CD4-positive, alpha-beta memory T cell (primary cell): Measurements from ENCODE around the gene EPN1. TPM values are rescaled to one million over a fixed set of nuclear protein-coding genes. Genes with fewer than 3 reads are reported as not detected.

Source experiments
- CTCF ChIA-PET: fragments of 350-600 bp; sonication (Branson Sonifier 250); formaldehyde crosslinking; loops from one replicate; lab custom pipeline; 2021; ENCODE audit warnings: inconsistent platforms; ENCODE audit not compliant: partially characterized antibody; lab: Charles Lee
- POLR2A ChIA-PET: fragments of 350-600 bp; sonication (Branson Sonifier 250); formaldehyde crosslinking; loops from one replicate; lab custom pipeline; 2021; ENCODE audit not compliant: partially characterized antibody; lab: Charles Lee
- DNase-seq, 5 donors: peaks; one replicate each; pipeline versions ENCODE4 v3.0.0 to v3.0.0-alpha.2; 2020 to 2022; ENCODE audit warnings: mixed read lengths in 1 of 5
- H3K27ac ChIP-seq: one replicate; pipeline ENCODE4 v1.7.0; 2013; ENCODE audit warnings: low read depth, low read length
- H3K27me3 ChIP-seq: 2 replicates; pipeline ENCODE4 v1.7.0; 2013; ENCODE audit warnings: mild to moderate bottlenecking, low read length, moderate library complexity; ENCODE audit not compliant: insufficient read depth
- H3K36me3 ChIP-seq: 2 replicates; pipeline ENCODE4 v1.7.0; 2013; ENCODE audit warnings: mild to moderate bottlenecking, low read length, moderate library complexity; ENCODE audit not compliant: insufficient read depth
- H3K4me1 ChIP-seq: 2 replicates; pipeline ENCODE4 v1.7.0; 2013; ENCODE audit warnings: mild to moderate bottlenecking, low read length, moderate library complexity; ENCODE audit not compliant: insufficient read depth
- H3K4me3 ChIP-seq, 2 donors: one replicate each; pipeline ENCODE4 v1.7.0; 2013; ENCODE audit warnings: low read length in 2 of 2, mild to moderate bottlenecking in 1 of 2
- H3K9me3 ChIP-seq, 2 donors: one replicate each; pipeline ENCODE4 v1.7.0; 2013; ENCODE audit warnings: low read length in 2 of 2, control low read depth in 1 of 2; ENCODE audit not compliant: control insufficient read depth in 1 of 2
- H3K27ac Mint-ChIP-seq, 7 donors: one replicate each; pipeline ENCODE4 v1.8.0; 2020 to 2021; ENCODE audit warnings: mixed read lengths in 7 of 7, mild to moderate bottlenecking in 6 of 7, inconsistent platforms in 3 of 7, moderate library complexity in 3 of 7
- H3K27me3 Mint-ChIP-seq, 2 donors: one replicate each; pipeline ENCODE4 v1.8.0; 2020 to 2021; ENCODE audit warnings: mixed read lengths in 2 of 2
- H3K36me3 Mint-ChIP-seq, 2 donors: one replicate each; pipeline ENCODE4 v1.8.0; 2020 to 2021; ENCODE audit warnings: mixed read lengths in 2 of 2, inconsistent platforms in 1 of 2, mild to moderate bottlenecking in 1 of 2
- H3K4me1 Mint-ChIP-seq, 4 donors: one replicate each; pipeline ENCODE4 v1.8.0; 2020 to 2021; ENCODE audit warnings: mixed read lengths in 4 of 4, mild to moderate bottlenecking in 1 of 4
- H3K4me3 Mint-ChIP-seq, 8 donors: one replicate each; pipeline ENCODE4 v1.8.0; 2020 to 2021; ENCODE audit warnings: mixed read lengths in 8 of 8, mild to moderate bottlenecking in 7 of 8, moderate library complexity in 6 of 8, inconsistent platforms in 3 of 8
- H3K9me3 Mint-ChIP-seq, 8 donors: one replicate each; pipeline ENCODE4 v1.8.0; 2020 to 2021; ENCODE audit warnings: mixed read lengths in 8 of 8, mild to moderate bottlenecking in 5 of 8, inconsistent platforms in 3 of 8, moderate library complexity in 1 of 8
- intact Hi-C: fragments of 100-400 bp; cut with micrococcal nuclease; formaldehyde crosslinking; loops from one replicate; pipeline ENCODE4 v1.15.1; 2023
- polyA plus RNA-seq, 2 donors: library from polyadenylated mRNA; unstranded; fragments of 300-500 nt; fragmentation: Illumina TruSeq; gene quantifications; one replicate each; pipeline ENCODE4 v1.2.3, GENCODE V29; 2021
- total RNA-seq, 2 experiments: library from RNA; stranded (reverse); gene quantifications; one replicate each; pipeline ENCODE4 v1.2.3, GENCODE V29; 2021

Gene EPN1
- total and polyA plus RNA-seq, 4 experiments from 2014 or later = 3.9 to 56.9 (median 34.7) TPM

- no peaks in the 10 kb centered on the region for H3K36me3 ChIP-seq
- no peaks in the 10 kb centered on the region for H3K9me3 ChIP-seq
- H3K4me1 Mint-ChIP-seq = peaks cover 50 to 79% (median 61%) of the 10 kb centered on the region in 4 donors
- H3K4me3 ChIP-seq = no peak overlapping the region
- peak overlapping the region; percentile 98 to 100 (median 100) for H3K27ac Mint-ChIP-seq
- peaks cover 14 to 28% of the 10 kb centered on the region in 2 donors for H3K36me3 Mint-ChIP-seq
- H3K4me3 Mint-ChIP-seq = peak overlapping the region; percentile 96 to 100 (median 100)
- peak in 1 of 5 donors; percentile 5 for DNase-seq
- ChIA-PET POLR2A (interaction anchor here (0.7 to 9.9 kb wide), 9 partner anchors 11 to 160 kb away, joined by 3 to 91 read pairs (median 9); partner anchors contain the start of genes CCDC106, FIZ1, U2AF2 and ZNF524), CTCF (interaction anchor here (0.7 to 3.8 kb wide), 7 partner anchors 10 to 169 kb away, joined by 3 to 17 read pairs (median 5); partner anchors contain the start of genes ZNF784 and ZNF865)
- H3K9me3 Mint-ChIP-seq = peaks cover 0 to 4% (median 0%) of the 10 kb centered on the region in 8 donors
- H3K27ac ChIP-seq = peak overlapping the region; percentile 100
- no peaks in the 10 kb centered on the region for H3K27me3 ChIP-seq
- peaks cover 60% of the 10 kb centered on the region for H3K4me1 ChIP-seq
- H3K27me3 Mint-ChIP-seq = no peaks in the 10 kb centered on the region
- intact Hi-C loops = loop anchor here (10.0 kb wide), 1 partner anchor 382 kb away; the partner anchor contains the start of gene PPP6R1
These were observed 38.3 kb upstream of the EPN1 start for GRCh38 chr19:55636723-55637122.

- Mint-ChIP-seq H3K27me3 (no peaks in the 10 kb centered on the region), H3K4me3 (peak overlapping the region in 7 of 8 donors; percentile 52 to 100 (median 72)), H3K9me3 (peaks cover 0 to 4% (median 0%) of the 10 kb centered on the region in 8 donors), H3K36me3 (peaks cover 14 to 28% of the 10 kb centered on the region in 2 donors), H3K4me1 (peaks cover 47 to 76% (median 59%) of the 10 kb centered on the region in 4 donors), H3K27ac (peak overlapping the region in 6 of 7 donors; percentile 11 to 100 (median 68))
- DNase-seq = peak in 1 of 5 donors; percentile 16
- H3K27me3 ChIP-seq = no peaks in the 10 kb centered on the region
- H3K4me1 ChIP-seq = peaks cover 59% of the 10 kb centered on the region
- H3K27ac ChIP-seq = no peak overlapping the region
- no peaks in the 10 kb centered on the region for H3K36me3 ChIP-seq
- POLR2A ChIA-PET = interaction anchor here (0.7 to 9.9 kb wide), 8 partner anchors 10 to 161 kb away, joined by 3 to 91 read pairs (median 9); partner anchors contain the start of genes CCDC106, FIZ1, U2AF2 and ZNF524
- no peaks in the 10 kb centered on the region for H3K9me3 ChIP-seq
- intact Hi-C loops = loop anchor here (10.0 kb wide), 1 partner anchor 383 kb away; the partner anchor contains the start of gene PPP6R1
- CTCF ChIA-PET = interaction anchor here (0.8 to 3.8 kb wide), 9 partner anchors 9 to 170 kb away, joined by 3 to 17 read pairs (median 4); partner anchors contain the start of gene ZNF865
- H3K4me3 ChIP-seq = no peak overlapping the region
These were observed 37.5 kb upstream of the EPN1 start for GRCh38 chr19:55637534-55637933.

- Histone ChIP-seq H3K27ac (no peak overlapping the region), H3K27me3 (no peaks in the 10 kb centered on the region), H3K4me1 (peaks cover 59% of the 10 kb centered on the region), H3K4me3 (no peak overlapping the region), H3K36me3 (no peaks in the 10 kb centered on the region), H3K9me3 (no peaks in the 10 kb centered on the region)
- ChIA-PET POLR2A (interaction anchor here (1.0 to 9.9 kb wide), 5 partner anchors 9 to 39 kb away, joined by 3 to 91 read pairs (median 30); partner anchors contain the start of genes CCDC106, FIZ1, U2AF2 and ZNF524), CTCF (interaction anchor here (0.7 to 3.8 kb wide), 6 partner anchors 12 to 135 kb away, joined by 3 to 17 read pairs (median 3); no protein-coding TSS in a partner anchor)
- Mint-ChIP-seq H3K9me3 (peaks cover 0 to 4% (median 0%) of the 10 kb centered on the region in 8 donors), H3K4me1 (peaks cover 52 to 80% (median 64%) of the 10 kb centered on the region in 4 donors), H3K27me3 (no peaks in the 10 kb centered on the region), H3K27ac (peak overlapping the region; percentile 53 to 95 (median 88)), H3K4me3 (peak overlapping the region in 7 of 8 donors; percentile 40 to 88 (median 64)), H3K36me3 (peaks cover 14 to 32% of the 10 kb centered on the region in 2 donors)
- intact Hi-C loops = loop anchor here (10.0 kb wide), 1 partner anchor 384 kb away; the partner anchor contains the start of gene PPP6R1
- DNase-seq = peak; percentile 51 to 76 (median 54)
These were observed 36.1 kb upstream of the EPN1 start for GRCh38 chr19:55638864-55639359.

DNA sequence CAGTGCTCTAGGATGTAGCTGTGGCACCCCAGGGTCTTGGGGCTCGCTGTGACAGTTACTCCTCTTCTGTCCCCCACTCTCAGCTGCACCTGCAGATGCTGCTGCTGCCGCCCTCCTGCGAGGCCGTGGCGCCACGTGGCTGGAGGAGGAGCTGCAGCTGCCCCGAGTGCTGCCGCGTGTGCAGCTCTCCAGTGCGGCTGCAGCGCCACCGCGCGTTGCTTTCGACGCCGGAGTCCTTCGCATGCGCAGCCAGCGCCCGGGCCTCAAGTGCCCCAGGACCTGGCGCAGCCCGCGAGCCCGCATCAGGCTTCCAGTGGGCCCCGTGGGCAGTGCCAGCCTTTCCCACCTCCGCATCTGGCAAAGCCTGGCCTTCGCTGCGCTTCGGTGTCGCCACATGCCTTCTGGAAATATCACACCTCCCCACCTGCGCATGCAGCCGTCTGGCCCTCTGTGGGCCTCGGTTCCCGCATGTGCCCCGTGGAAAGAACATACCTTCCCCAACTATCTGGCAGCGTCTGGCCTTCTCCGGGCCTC is 34.9 kb upstream of the EPN1 start:
- Histone ChIP-seq H3K27me3 (no peaks in the 10 kb centered on the region), H3K36me3 (peaks cover 3% of the 10 kb centered on the region), H3K4me1 (peaks cover 65% of the 10 kb centered on the region), H3K4me3 (peak overlapping the region in 1 of 2 donors; percentile 83), H3K27ac (peak overlapping the region; percentile 69), H3K9me3 (no peaks in the 10 kb centered on the region)
- peaks cover 10 to 31% of the 10 kb centered on the region in 2 donors for H3K36me3 Mint-ChIP-seq
- peak; percentile 73 to 80 (median 74) for DNase-seq
- peaks cover 0 to 2% (median 0%) of the 10 kb centered on the region in 8 donors for H3K9me3 Mint-ChIP-seq
- H3K27ac Mint-ChIP-seq = peak overlapping the region; percentile 75 to 95 (median 93)
- peak overlapping the region; percentile 68 to 82 (median 77) for H3K4me3 Mint-ChIP-seq
- intact Hi-C loops = loop anchor here (1.0 to 5.0 kb wide), 4 partner anchors 8 to 523 kb away; partner anchors contain the start of genes PPP1R12C, UBE2S and ZNF865
- H3K27me3 Mint-ChIP-seq = no peaks in the 10 kb centered on the region
- ChIA-PET POLR2A (interaction anchor here (0.7 to 9.9 kb wide), 8 partner anchors 9 to 1772 kb away, joined by 3 to 91 read pairs (median 4); partner anchors contain the start of genes FIZ1, ISOC2, MYADM and U2AF2), CTCF (interaction anchor here (0.9 to 3.0 kb wide), 6 partner anchors 9 to 172 kb away, joined by 3 to 12 read pairs (median 4); partner anchors contain the start of gene ZNF865)
- peaks cover 48 to 79% (median 64%) of the 10 kb centered on the region in 4 donors for H3K4me1 Mint-ChIP-seq

DNA sequence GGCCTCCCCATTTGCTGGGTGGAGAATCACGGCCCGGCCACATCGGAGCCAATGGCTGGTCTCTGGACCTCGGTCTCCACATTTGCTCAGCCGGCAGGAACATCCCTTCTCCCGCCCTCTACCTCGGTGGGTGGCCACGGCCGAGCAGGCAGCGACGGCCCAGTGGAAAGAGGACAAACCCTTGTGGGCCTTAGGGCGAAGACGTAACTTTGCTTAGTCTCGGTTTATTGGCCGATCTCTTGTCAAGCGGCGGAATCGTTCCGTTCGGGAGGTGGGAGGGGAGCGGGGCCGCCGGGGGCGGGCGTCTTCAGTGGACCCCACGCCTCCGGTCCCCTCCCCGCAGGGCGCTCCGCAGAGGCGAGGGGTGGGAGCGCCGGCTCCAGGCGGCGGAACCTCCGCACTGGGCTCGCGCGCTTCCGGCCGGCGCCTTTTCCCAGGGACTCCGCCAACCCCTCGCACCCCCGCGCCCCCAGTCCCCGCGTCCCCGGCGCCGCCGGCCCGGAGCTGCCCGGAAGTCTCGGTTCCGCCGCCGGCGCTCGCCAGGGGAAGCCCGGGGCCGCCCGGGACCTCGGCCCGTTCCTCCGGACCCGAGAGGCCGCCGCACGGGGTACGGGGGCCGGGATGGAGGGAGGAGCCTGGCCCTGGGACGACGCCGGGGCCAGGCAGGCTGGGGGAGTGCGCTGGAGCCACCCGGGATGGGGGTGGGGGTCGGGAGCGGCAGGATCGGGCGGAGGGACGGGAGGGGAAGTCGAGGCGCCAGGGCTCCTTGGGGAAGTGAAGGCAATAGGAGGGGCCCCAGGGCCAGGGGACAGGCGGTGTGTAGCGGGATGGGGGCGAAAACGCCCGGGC is 34.2 kb upstream of the EPN1 start, which contains the start of gene ZNF580:
ZNF580 (plus strand) TSS at position 426 of the 849 bp plus-strand sequence. CDS start 1,507 bp downstream, outside the sequence.
- Histone ChIP-seq H3K4me1 (peaks cover 59% of the 10 kb centered on the region), H3K36me3 (peaks cover 7% of the 10 kb centered on the region), H3K27me3 (no peaks in the 10 kb centered on the region), H3K4me3 (peak within 1 kb of the TSS; percentile 78 to 83), H3K9me3 (no peaks in the 10 kb centered on the region), H3K27ac (peak within 1 kb of the TSS; percentile 69)
- peak within 1 kb of the TSS; percentile 82 to 94 (median 88) for H3K4me3 Mint-ChIP-seq
- H3K27me3 Mint-ChIP-seq = no peaks in the 10 kb centered on the region
- POLR2A ChIA-PET = interaction anchor here (1.0 to 9.9 kb wide), 6 partner anchors 13 to 1773 kb away, joined by 3 to 91 read pairs (median 6); partner anchors contain the start of genes FIZ1, ISOC2, MYADM and U2AF2
- DNase-seq = peak; percentile 35 to 66 (median 54)
- H3K4me1 Mint-ChIP-seq = peaks cover 44 to 78% (median 61%) of the 10 kb centered on the region in 4 donors
- peaks cover 0 to 1% (median 0%) of the 10 kb centered on the region in 8 donors for H3K9me3 Mint-ChIP-seq
- CTCF ChIA-PET = interaction anchor here (1.0 to 3.0 kb wide), 4 partner anchors 9 to 173 kb away, joined by 3 to 12 read pairs (median 5); no protein-coding TSS in a partner anchor
- intact Hi-C loops = loop anchor here (1.0 to 5.0 kb wide), 4 partner anchors 8 to 524 kb away; partner anchors contain the start of genes PPP1R12C, UBE2S and ZNF865
- H3K36me3 Mint-ChIP-seq = peaks cover 14 to 30% of the 10 kb centered on the region in 2 donors
- H3K27ac Mint-ChIP-seq = peak within 1 kb of the TSS; percentile 79 to 95 (median 94)
